OCI-LY1 (cell line): ENCODE data around the gene SLC26A2.

Experiments
- CTCF ChIP-seq: fragments of 200-600 bp; sonication (generic), shearing (Covaris generic); IDR thresholded peaks from 2 replicates; pipeline ENCODE4 v1.5.1; 2017; ENCODE audit warnings: mild to moderate bottlenecking, antibody characterized with exemption, low read length, moderate library complexity, mixed read lengths
- EZH2 ChIP-seq: fragments of 200-600 bp; sonication (generic), shearing (Covaris generic); IDR thresholded peaks from 2 replicates; pipeline ENCODE4 v1.8.0; 2017; ENCODE audit warnings: borderline replicate concordance, mixed run types, mild to moderate bottlenecking, antibody characterized with exemption, low read length, moderate library complexity, mixed read lengths

- TF ChIP-seq CTCF (no peak), EZH2 (no peak)
Observed at GRCh38 chr5:149969181-149969930, 8.8 kb downstream of the SLC26A2 start.
